ENCODE results near the gene TUBG2.

DNA sequence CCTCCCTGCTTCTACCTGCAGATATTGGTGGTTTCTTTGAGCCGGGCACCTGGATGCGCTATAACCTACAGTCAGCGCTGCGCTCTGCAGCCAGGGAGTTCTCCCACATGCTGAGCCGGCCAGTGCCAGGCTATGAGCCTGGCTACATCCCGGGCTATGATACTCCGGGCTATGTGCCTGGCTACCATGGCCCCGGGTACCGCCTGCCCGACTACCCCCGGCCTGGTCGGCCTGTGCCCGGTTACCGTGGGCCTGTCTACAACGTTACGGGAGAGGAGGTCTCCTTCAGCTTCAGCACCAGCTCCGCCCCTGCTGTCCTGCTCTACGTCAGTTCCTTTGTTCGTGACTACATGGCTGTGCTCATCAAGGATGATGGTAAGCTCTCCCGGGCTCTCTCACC lies 36.4 kb downstream of the TUBG2 start:
- TF ChIP-seq, protein P1, sequence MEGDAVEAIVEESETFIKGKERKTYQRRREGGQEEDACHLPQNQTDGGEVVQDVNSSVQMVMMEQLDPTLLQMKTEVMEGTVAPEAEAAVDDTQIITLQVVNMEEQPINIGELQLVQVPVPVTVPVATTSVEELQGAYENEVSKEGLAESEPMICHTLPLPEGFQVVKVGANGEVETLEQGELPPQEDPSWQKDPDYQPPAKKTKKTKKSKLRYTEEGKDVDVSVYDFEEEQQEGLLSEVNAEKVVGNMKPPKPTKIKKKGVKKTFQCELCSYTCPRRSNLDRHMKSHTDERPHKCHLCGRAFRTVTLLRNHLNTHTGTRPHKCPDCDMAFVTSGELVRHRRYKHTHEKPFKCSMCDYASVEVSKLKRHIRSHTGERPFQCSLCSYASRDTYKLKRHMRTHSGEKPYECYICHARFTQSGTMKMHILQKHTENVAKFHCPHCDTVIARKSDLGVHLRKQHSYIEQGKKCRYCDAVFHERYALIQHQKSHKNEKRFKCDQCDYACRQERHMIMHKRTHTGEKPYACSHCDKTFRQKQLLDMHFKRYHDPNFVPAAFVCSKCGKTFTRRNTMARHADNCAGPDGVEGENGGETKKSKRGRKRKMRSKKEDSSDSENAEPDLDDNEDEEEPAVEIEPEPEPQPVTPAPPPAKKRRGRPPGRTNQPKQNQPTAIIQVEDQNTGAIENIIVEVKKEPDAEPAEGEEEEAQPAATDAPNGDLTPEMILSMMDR (IDR thresholded peaks at IDR 0.05): no peak
- TF ChIP-seq POLR2A (IDR thresholded peaks at IDR 0.05) (no peak), POLR2AphosphoS5 (IDR thresholded peaks at IDR 0.05) (no peak)

Measured in prostate gland (tissue), 2 donors.